ENCODE data around the gene ZMIZ1. TPM values are rescaled to one million over a fixed set of nuclear protein-coding genes. Genes with fewer than 3 reads are reported as not detected.

The ZMIZ1 gene
- total and polyA plus RNA-seq, 2 experiments from 2014 or later, result 9.2 to 30.9 TPM

DNA sequence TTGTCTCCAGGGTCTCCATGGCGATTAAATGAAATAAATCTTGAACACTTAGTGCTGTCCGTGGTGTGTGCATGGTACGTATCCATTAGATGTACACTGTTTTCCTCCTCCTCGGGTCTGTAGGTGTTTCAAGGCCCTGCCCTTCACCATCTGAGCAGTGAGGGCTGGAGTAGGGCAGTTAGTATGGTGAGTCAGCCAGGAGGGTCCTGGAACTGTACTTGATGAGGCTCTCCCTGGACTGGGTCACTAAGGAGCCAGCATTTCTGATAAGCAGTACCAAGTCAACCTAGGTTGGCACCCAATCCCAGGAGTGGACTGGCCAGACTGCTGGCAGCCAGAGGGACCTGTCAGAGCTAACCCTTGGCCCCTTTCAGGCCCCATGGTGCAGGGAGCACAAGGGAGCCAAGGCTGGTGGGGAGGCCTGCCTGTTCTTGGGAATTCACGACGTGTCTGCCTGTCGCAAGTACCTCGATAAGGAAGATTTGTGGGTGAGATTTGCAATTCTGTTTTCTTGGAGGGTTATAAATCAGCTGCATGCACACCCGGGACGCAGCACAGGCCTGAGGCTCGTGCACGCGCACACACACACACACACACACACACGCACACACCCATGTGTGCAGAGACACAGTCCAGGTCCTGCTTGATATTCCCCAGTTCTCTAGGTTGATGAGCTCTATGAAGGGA, 114.2 kb downstream of the ZMIZ1 start (continued):
- TF ChIP-seq, protein P1, sequence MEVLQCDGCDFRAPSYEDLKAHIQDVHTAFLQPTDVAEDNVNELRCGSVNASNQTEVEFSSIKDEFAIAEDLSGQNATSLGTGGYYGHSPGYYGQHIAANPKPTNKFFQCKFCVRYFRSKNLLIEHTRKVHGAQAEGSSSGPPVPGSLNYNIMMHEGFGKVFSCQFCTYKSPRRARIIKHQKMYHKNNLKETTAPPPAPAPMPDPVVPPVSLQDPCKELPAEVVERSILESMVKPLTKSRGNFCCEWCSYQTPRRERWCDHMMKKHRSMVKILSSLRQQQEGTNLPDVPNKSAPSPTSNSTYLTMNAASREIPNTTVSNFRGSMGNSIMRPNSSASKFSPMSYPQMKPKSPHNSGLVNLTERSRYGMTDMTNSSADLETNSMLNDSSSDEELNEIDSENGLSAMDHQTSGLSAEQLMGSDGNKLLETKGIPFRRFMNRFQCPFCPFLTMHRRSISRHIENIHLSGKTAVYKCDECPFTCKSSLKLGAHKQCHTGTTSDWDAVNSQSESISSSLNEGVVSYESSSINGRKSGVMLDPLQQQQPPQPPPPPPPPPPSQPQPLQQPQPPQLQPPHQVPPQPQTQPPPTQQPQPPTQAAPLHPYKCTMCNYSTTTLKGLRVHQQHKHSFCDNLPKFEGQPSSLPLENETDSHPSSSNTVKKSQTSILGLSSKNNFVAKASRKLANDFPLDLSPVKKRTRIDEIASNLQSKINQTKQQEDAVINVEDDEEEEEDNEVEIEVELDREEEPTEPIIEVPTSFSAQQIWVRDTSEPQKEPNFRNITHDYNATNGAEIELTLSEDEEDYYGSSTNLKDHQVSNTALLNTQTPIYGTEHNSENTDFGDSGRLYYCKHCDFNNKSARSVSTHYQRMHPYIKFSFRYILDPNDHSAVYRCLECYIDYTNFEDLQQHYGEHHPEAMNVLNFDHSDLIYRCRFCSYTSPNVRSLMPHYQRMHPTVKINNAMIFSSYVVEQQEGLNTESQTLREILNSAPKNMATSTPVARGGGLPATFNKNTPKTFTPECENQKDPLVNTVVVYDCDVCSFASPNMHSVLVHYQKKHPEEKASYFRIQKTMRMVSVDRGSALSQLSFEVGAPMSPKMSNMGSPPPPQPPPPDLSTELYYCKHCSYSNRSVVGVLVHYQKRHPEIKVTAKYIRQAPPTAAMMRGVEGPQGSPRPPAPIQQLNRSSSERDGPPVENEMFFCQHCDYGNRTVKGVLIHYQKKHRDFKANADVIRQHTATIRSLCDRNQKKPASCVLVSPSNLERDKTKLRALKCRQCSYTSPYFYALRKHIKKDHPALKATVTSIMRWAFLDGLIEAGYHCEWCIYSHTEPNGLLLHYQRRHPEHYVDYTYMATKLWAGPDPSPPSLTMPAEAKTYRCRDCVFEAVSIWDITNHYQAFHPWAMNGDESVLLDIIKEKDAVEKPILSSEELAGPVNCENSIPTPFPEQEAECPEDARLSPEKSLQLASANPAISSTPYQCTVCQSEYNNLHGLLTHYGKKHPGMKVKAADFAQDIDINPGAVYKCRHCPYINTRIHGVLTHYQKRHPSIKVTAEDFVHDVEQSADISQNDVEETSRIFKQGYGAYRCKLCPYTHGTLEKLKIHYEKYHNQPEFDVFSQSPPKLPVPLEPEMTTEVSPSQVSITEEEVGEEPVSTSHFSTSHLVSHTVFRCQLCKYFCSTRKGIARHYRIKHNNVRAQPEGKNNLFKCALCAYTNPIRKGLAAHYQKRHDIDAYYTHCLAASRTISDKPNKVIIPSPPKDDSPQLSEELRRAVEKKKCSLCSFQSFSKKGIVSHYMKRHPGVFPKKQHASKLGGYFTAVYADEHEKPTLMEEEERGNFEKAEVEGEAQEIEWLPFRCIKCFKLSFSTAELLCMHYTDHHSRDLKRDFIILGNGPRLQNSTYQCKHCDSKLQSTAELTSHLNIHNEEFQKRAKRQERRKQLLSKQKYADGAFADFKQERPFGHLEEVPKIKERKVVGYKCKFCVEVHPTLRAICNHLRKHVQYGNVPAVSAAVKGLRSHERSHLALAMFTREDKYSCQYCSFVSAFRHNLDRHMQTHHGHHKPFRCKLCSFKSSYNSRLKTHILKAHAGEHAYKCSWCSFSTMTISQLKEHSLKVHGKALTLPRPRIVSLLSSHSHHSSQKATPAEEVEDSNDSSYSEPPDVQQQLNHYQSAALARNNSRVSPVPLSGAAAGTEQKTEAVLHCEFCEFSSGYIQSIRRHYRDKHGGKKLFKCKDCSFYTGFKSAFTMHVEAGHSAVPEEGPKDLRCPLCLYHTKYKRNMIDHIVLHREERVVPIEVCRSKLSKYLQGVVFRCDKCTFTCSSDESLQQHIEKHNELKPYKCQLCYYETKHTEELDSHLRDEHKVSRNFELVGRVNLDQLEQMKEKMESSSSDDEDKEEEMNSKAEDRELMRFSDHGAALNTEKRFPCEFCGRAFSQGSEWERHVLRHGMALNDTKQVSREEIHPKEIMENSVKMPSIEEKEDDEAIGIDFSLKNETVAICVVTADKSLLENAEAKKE (CRISPR knock-in tag; IDR thresholded peaks at IDR 0.05), result no peak
- TF ChIP-seq POLR2AphosphoS5 (IDR thresholded peaks at IDR 0.05; ENCODE audit: low read depth) (no peak), ZNF114 (CRISPR knock-in tag; IDR thresholded peaks at IDR 0.05) (no peak), EZH2phosphoT487 (IDR thresholded peaks at IDR 0.05; ENCODE audit: unreplicated experiment) (no peak), NANOG (IDR thresholded peaks at IDR 0.05; ENCODE audit: borderline replicate concordance) (no peak), CREB1 (CRISPR knock-in tag; IDR thresholded peaks at IDR 0.05; ENCODE audit: low read depth) (no peak), STAT1 (IDR thresholded peaks at IDR 0.05; ENCODE audit: unreplicated experiment) (no peak), ZNF331 (CRISPR knock-in tag; IDR thresholded peaks at IDR 0.05; ENCODE audit: low read depth) (no peak), EZH2 (IDR thresholded peaks at IDR 0.05; ENCODE audit: low read depth, unreplicated experiment) (no peak)
- TF ChIP-seq, protein P2, sequence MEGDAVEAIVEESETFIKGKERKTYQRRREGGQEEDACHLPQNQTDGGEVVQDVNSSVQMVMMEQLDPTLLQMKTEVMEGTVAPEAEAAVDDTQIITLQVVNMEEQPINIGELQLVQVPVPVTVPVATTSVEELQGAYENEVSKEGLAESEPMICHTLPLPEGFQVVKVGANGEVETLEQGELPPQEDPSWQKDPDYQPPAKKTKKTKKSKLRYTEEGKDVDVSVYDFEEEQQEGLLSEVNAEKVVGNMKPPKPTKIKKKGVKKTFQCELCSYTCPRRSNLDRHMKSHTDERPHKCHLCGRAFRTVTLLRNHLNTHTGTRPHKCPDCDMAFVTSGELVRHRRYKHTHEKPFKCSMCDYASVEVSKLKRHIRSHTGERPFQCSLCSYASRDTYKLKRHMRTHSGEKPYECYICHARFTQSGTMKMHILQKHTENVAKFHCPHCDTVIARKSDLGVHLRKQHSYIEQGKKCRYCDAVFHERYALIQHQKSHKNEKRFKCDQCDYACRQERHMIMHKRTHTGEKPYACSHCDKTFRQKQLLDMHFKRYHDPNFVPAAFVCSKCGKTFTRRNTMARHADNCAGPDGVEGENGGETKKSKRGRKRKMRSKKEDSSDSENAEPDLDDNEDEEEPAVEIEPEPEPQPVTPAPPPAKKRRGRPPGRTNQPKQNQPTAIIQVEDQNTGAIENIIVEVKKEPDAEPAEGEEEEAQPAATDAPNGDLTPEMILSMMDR (conservative IDR thresholded peaks at IDR 0.05; ENCODE audit: low read depth in 2 of 2), result no peak
- TF ChIP-seq, protein P3, sequence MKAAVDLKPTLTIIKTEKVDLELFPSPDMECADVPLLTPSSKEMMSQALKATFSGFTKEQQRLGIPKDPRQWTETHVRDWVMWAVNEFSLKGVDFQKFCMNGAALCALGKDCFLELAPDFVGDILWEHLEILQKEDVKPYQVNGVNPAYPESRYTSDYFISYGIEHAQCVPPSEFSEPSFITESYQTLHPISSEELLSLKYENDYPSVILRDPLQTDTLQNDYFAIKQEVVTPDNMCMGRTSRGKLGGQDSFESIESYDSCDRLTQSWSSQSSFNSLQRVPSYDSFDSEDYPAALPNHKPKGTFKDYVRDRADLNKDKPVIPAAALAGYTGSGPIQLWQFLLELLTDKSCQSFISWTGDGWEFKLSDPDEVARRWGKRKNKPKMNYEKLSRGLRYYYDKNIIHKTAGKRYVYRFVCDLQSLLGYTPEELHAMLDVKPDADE (IDR thresholded peaks at IDR 0.05), result no peak

Measured in GM23338 (cell line).